Activated T-cell treated with anti-CD3 and anti-CD28 coated beads for 4 hours (primary cell): ENCODE measurements around the gene L3HYPDH.

Source experiments
- DNase-seq: peaks from one replicate; pipeline ENCODE4 v3.0.0-alpha.2; 2020

The L3HYPDH gene

GRCh38 chr14:59424341-59425071, 59.7 kb downstream of the L3HYPDH start:
- DNase-seq, result no peak
